Spleen (tissue), 11 donors: Measurements from ENCODE around the gene GRIA4. TPM values are rescaled to one million over a fixed set of nuclear protein-coding genes. Genes with fewer than 3 reads are reported as not detected.

Source experiments
- DNase-seq: peaks from one replicate; pipeline ENCODE4 v3.0.0-alpha.2; 2020
- H3K27ac ChIP-seq, 8 donors: fragments of 200-600 bp; sonication (generic) in 7 of 8; 1 replicate in 4 of 8; 2 replicates in 4 of 8; pipeline versions ENCODE4 v1.5.0 to v1.8.0; 2016 to 2021; ENCODE audit warnings: inconsistent platforms in 4 of 8, mild to moderate bottlenecking in 4 of 8, moderate library complexity in 1 of 8
- H3K27me3 ChIP-seq, 7 donors: fragments of 200-600 bp; sonication (generic) in 6 of 7; replicated peaks in 1 of 7; 1 replicate in 4 of 7; 2 replicates in 3 of 7; pipeline versions ENCODE4 v1.5.0 to v1.8.0; 2016 to 2021; ENCODE audit warnings: inconsistent platforms in 3 of 7, mild to moderate bottlenecking in 1 of 7
- H3K36me3 ChIP-seq, 6 donors: fragments of 200-600 bp; sonication (generic) in 5 of 6; 1 replicate in 4 of 6; 2 replicates in 2 of 6; pipeline versions ENCODE4 v1.5.0 to v1.8.0; 2016 to 2021; ENCODE audit warnings: inconsistent platforms in 2 of 6
- H3K4me1 ChIP-seq, 6 donors: fragments of 200-600 bp; sonication (generic) in 5 of 6; 1 replicate in 3 of 6; 2 replicates in 3 of 6; pipeline versions ENCODE4 v1.5.0 to v1.8.0; 2016 to 2021; ENCODE audit warnings: inconsistent platforms in 3 of 6
- H3K4me3 ChIP-seq, 8 donors: fragments of 200-600 bp; sonication (generic) in 7 of 8; 1 replicate in 4 of 8; 2 replicates in 4 of 8; pipeline versions ENCODE4 v1.5.0 to v1.8.0; 2016 to 2021; ENCODE audit warnings: inconsistent platforms in 4 of 8, mild to moderate bottlenecking in 4 of 8, moderate library complexity in 2 of 8
- H3K9me3 ChIP-seq, 8 donors: fragments of 200-600 bp; sonication (generic) in 7 of 8; 1 replicate in 4 of 8; 2 replicates in 4 of 8; pipeline versions ENCODE4 v1.5.0 to v1.8.0; 2016 to 2021; ENCODE audit warnings: inconsistent platforms in 4 of 8
- CTCF ChIP-seq, 11 experiments: fragments of 200-600 bp in 7 of 11; fragments of 450-650 bp in 4 of 11; sonication (generic) in 4 of 11; IDR thresholded peaks in 8 of 11; conservative IDR thresholded peaks in 3 of 11; 1 replicate in 7 of 11; 2 replicates in 4 of 11; pipeline versions ENCODE4 v1.4.0 to v1.8.0; 2016 to 2021; ENCODE audit warnings: antibody characterized with exemption in 11 of 11, inconsistent platforms in 4 of 11, mild to moderate bottlenecking in 1 of 11
- POLR2A ChIP-seq, 3 donors: fragments of 450-650 bp; IDR thresholded peaks; one replicate each; pipeline ENCODE4 v1.5.1; 2017; ENCODE audit warnings: antibody characterized with exemption in 3 of 3, mild to moderate bottlenecking in 1 of 3
- POLR2AphosphoS5 ChIP-seq, 3 donors: sonication (generic); formaldehyde crosslinking; IDR thresholded peaks; one replicate each; pipeline ENCODE4 v1.5.1; 2017; ENCODE audit warnings: antibody characterized with exemption in 3 of 3
- WGBS, 5 donors: extraction: QIAGEN DNeasy Blood & Tissue Kit in 3 of 5; methylation state at CpG; one replicate each; pipeline versions ENCODE4 v1.1.5 to v1.1.7; 2013 to 2018; 5-methylcytosine and 5-hydroxymethylcytosine counted together
- intact Hi-C: fragments of 100-400 bp; cut with DNase I; formaldehyde crosslinking; loops from one replicate; pipeline ENCODE4 v1.15.0; 2023; ENCODE audit warnings: low total_unique reads
- polyA plus RNA-seq, 3 donors: library from polyadenylated mRNA; stranded (reverse); fragments of 200-250 nt; gene quantifications; one replicate each; pipeline ENCODE4 v1.2.1, GENCODE V29; 2013
- total RNA-seq, 7 donors: library from RNA; depleted of rRNA in 3 of 7; stranded (reverse); fragments of >200 nt in 3 of 7; fragmentation: NEBNext Ultra II Directional in 4 of 7; extraction: Animal tissue kit (Norgen Biotek cat#: 25700) in 4 of 7; gene quantifications; one replicate each; pipeline versions ENCODE4 v1.1.0 to v1.2.1, GENCODE V29; 2016 to 2021
- donor health status: healthy with polysubstance abuse.
- donor health status: DM: no; HTN: no; CAD: no; lungs with moderate emphysema.
- donor health status: DM: no; HTN: no; CAD: no.
- donor health status: Bipolar disorder and iron deficiency.
- donor health status: healthy.
- donor health status: DM: no; HTN: no; CAD: no.
- donor health status: DM: yes; HTN: yes; CAD: no.

Gene GRIA4
- total and polyA plus RNA-seq, 10 donors = not detected

DNA sequence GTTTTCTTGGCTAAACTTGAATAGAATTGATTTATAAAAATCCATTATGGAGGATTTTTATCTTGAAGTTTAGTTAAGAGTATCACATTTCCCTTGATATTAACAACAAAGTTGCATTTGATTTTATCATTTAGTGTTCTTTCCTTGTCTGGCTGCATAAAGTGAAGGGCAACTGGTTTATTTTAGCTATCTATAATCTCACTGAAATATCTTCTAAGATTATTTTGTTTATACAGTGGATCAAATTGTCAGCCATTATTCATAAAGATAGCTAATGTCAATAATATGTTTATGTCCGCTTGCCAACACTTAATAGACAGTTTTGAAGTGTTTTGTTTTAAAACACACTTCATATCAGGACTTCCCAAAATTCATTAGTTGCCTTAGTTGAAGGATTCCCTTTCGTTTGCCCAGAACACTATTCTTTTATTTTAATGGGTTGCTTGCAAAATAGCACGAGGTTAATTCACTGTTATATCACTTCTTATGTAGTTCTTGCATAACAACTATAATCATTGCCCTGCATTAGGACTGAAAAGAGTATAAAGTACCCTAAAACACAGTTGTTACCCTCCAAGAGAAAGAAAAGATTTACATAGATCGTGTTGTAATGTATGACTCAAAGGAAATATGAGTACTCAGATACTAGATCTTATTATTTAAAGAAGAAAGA is 339.2 kb downstream of the GRIA4 start:
- intact Hi-C loops = no loop called here
- 51 to 62% (median 55%) methylated on average over 4 of the region's 4 CpGs for WGBS, 5 donors

DNA sequence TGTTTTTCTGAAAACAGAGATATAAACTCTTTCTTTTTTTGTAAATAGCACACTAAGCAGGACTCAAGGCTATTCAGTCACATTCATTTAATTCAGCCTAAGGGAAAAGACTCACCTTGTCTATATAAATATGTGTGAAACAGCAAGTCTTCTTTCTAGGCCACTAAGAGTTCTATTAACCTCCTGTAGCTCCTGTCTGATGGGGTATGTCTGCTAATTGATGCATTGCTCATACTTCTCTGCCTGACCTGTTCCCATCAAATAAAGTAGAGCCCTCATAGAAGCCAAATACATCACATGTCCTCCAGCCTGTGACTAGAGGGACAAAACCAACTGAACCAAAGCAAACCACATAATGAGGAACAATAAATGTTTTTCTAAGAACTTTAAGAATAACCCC is 344.0 kb downstream of the GRIA4 start:
- no peaks in the 10 kb centered on the region for H3K27me3 ChIP-seq
- no peaks in the 10 kb centered on the region for H3K4me1 ChIP-seq
- H3K36me3 ChIP-seq = no peaks in the 10 kb centered on the region
- no peak for DNase-seq
- no peak for TF ChIP-seq POLR2A (IDR thresholded peaks at IDR 0.05)
- H3K9me3 ChIP-seq = peaks cover 0 to 7% (median 4%) of the 10 kb centered on the region in 8 donors
- H3K27ac ChIP-seq = no peak overlapping the region
- H3K4me3 ChIP-seq = no peak overlapping the region
- intact Hi-C loops = no loop called here

More for the DNA sequence above, 339.2 kb downstream of the GRIA4 start:
- no peaks in the 10 kb centered on the region for H3K36me3 ChIP-seq
- no peak for DNase-seq
- no peaks in the 10 kb centered on the region for H3K4me1 ChIP-seq
- H3K9me3 ChIP-seq = no peaks in the 10 kb centered on the region
- no peaks in the 10 kb centered on the region for H3K27me3 ChIP-seq
- no peak overlapping the region for H3K4me3 ChIP-seq
- H3K27ac ChIP-seq = no peak overlapping the region
- TF ChIP-seq POLR2AphosphoS5 (IDR thresholded peaks at IDR 0.05) (no peak), CTCF (IDR thresholded peaks at IDR 0.05 in 8 of 11, conservative IDR thresholded peaks at IDR 0.05 in 3 of 11) (no peak), POLR2A (IDR thresholded peaks at IDR 0.05) (no peak)

DNA sequence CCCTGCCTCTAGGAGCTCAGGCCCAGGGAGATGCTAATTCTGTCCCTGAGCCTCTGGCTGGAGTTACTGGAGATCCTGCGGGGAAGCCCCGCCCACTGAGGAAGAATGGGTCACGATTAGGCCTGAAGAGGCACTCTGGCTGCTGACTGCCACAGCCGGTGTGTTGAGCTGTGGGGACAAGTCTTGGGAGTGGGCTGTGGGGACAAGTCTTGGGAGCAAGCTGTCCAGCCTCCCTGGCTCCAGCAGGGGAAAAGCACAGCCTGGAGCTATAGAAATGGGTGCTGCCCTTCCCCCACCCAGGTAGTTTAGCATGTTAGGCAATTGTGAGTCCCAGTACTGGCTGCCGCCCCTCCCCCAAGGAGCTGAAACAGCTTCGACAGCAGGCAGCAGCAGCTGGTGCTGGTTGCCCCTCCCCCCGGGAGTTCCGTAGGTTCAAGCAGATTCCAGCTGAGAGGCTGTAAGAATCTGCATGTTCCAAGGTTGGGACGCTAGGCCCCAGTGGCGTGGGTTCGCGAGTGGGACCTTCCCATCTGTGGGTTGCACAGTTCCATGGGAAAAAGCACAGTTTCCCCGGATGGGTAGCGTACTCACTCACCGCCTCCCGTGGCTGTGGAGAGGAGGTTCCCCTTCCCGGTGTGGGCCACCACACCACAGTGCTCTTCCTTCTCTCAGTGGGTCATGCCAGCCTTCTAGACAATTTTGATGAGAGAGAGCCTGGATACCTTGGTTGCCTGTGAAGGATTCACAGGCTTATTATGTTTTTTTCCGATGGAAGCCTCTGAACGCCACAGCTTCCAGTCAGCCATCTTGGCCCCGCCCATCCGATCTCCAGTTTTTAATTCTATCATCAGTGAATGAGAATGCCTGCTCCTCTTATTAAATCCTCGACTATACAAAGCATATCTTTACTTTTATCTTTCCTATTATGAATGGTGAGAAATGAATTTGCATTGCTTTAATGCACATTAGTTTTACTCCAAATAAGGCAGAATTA is 350.7 kb downstream of the GRIA4 start:
- Histone ChIP-seq H3K27ac (no peak overlapping the region), H3K9me3 (peaks cover 0 to 21% (median 5%) of the 10 kb centered on the region in 8 donors), H3K27me3 (no peaks in the 10 kb centered on the region), H3K4me1 (no peaks in the 10 kb centered on the region), H3K36me3 (no peaks in the 10 kb centered on the region), H3K4me3 (no peak overlapping the region)
- WGBS, 5 donors = 87 to 90% (median 89%) methylated on average over 13 to 22 of the region's 22 CpGs
- intact Hi-C loops = no loop called here
- TF ChIP-seq CTCF (IDR thresholded peaks at IDR 0.05 in 8 of 11, conservative IDR thresholded peaks at IDR 0.05 in 3 of 11) (no peak), POLR2A (IDR thresholded peaks at IDR 0.05) (no peak), POLR2AphosphoS5 (IDR thresholded peaks at IDR 0.05) (no peak)
- DNase-seq = no peak

DNA sequence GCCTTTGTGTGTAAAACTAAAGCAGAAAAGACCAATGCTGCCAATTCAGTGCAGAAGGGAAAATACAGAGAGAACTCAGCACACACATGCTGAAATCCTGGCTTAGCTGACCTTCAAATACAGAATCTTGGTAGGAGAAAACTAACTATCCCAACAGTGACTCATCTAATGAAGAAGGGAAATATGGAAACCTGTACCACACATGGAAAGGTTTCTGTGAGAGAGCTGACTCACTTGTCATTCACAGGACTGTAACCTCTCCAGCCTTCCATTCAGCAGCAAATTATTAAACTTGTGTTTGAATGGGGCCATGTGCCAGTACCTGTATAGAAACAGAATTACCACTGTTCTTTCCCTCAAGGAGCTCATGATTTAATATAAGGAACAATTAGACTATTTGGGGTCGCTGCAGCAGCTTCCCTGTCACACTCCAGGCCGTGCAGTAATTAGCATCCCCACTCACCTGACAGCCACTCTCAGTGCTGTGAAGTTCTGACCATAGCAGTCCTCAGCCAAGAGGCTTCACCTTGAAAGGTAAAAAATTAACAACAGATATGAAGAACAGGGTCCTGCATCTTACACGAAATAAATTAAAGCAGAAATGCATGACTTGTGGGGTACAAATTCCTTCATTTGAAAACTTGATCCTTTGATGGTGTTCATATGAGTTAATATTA is 358.3 kb downstream of the GRIA4 start:
- no peaks in the 10 kb centered on the region for H3K36me3 ChIP-seq
- intact Hi-C loops = no loop called here
- no peak for DNase-seq
- 76 to 87% (median 79%) methylated on average over 3 of the region's 3 CpGs for WGBS, 5 donors
- no peak for TF ChIP-seq POLR2A (IDR thresholded peaks at IDR 0.05)
- no peak for TF ChIP-seq CTCF (IDR thresholded peaks at IDR 0.05 in 8 of 11, conservative IDR thresholded peaks at IDR 0.05 in 3 of 11)
- TF ChIP-seq POLR2AphosphoS5 (IDR thresholded peaks at IDR 0.05) = no peak
- H3K4me3 ChIP-seq = no peak overlapping the region
- no peak overlapping the region for H3K27ac ChIP-seq
- no peaks in the 10 kb centered on the region for H3K9me3 ChIP-seq
- H3K27me3 ChIP-seq = no peaks in the 10 kb centered on the region
- no peaks in the 10 kb centered on the region for H3K4me1 ChIP-seq
